Measurements from ENCODE around the gene BRAF. TPM values are rescaled to one million over a fixed set of nuclear protein-coding genes. Genes with fewer than 3 reads are reported as not detected.

Gene BRAF
- total RNA-seq, 4 donors from 2014 or later, result 34.0 to 50.7 (median 36.8) TPM

GRCh38 chr7:140689199-140690152 lies 235.3 kb downstream of the BRAF start:
- Histone ChIP-seq H3K9me3 (no peaks in the 10 kb centered on the region), H3K4me3 (no peak overlapping the region), H3K36me3 (peaks cover 21 to 99% (median 70%) of the 10 kb centered on the region in 4 donors), H3K27me3 (no peaks in the 10 kb centered on the region), H3K4me1 (no peaks in the 10 kb centered on the region), H3K27ac (replicated peaks in 1 of 4) (no peak overlapping the region)
- no peak for TF ChIP-seq POLR2AphosphoS5 (IDR thresholded peaks at IDR 0.05)
- TF ChIP-seq CTCF (IDR thresholded peaks at IDR 0.05), result no peak
- TF ChIP-seq EP300 (IDR thresholded peaks at IDR 0.05), result no peak
- no peak for TF ChIP-seq POLR2A (IDR thresholded peaks at IDR 0.05; ENCODE audit: low read depth)
- WGBS, result 93% methylated on average over 16 of the region's 16 CpGs
- intact Hi-C loops (cut with DNase I), result loop anchor here (10.0 kb wide), 1 partner anchor 325 kb away; the partner anchor contains the start of gene MRPS33
- DNase-seq (ENCODE audit: extremely low spot score), result no peak

- intact Hi-C loops (cut with DNase I), result no loop called here
- H3K4me1 ChIP-seq, result no peaks in the 10 kb centered on the region
- no peak overlapping the region for H3K4me3 ChIP-seq
- H3K36me3 ChIP-seq, result peaks cover 22 to 100% (median 74%) of the 10 kb centered on the region in 4 donors
- no peak overlapping the region for H3K27ac ChIP-seq (replicated peaks in 1 of 4)
- H3K9me3 ChIP-seq, result no peaks in the 10 kb centered on the region
- DNase-seq (ENCODE audit: extremely low spot score), result no peak
- 88% methylated on average over 6 of the region's 6 CpGs for WGBS
- H3K27me3 ChIP-seq, result no peaks in the 10 kb centered on the region
- TF ChIP-seq EP300 (IDR thresholded peaks at IDR 0.05) (no peak), POLR2A (IDR thresholded peaks at IDR 0.05; ENCODE audit: low read depth) (no peak)
These were observed 236.4 kb downstream of the BRAF start for GRCh38 chr7:140688341-140688740.

GRCh38 chr7:140686921-140687320 lies 237.8 kb downstream of the BRAF start:
- Histone ChIP-seq H3K27me3 (no peaks in the 10 kb centered on the region), H3K36me3 (peaks cover 29 to 97% (median 75%) of the 10 kb centered on the region in 4 donors), H3K9me3 (no peaks in the 10 kb centered on the region), H3K4me1 (no peaks in the 10 kb centered on the region), H3K4me3 (no peak overlapping the region), H3K27ac (replicated peaks in 1 of 4) (no peak overlapping the region)
- intact Hi-C loops (cut with DNase I), result no loop called here
- 99% methylated on average over 11 of the region's 11 CpGs for WGBS
- TF ChIP-seq CTCF (IDR thresholded peaks at IDR 0.05), result no peak
- DNase-seq (ENCODE audit: extremely low spot score), result no peak

GRCh38 chr7:140685407-140686087 lies 239.2 kb downstream of the BRAF start:
- H3K4me1 ChIP-seq, result no peaks in the 10 kb centered on the region
- intact Hi-C loops (cut with DNase I), result no loop called here
- WGBS, result 81% methylated on average over 9 of the region's 10 CpGs
- no peaks in the 10 kb centered on the region for H3K27me3 ChIP-seq
- no peaks in the 10 kb centered on the region for H3K9me3 ChIP-seq
- no peak overlapping the region for H3K4me3 ChIP-seq
- DNase-seq (ENCODE audit: extremely low spot score), result no peak
- no peak overlapping the region for H3K27ac ChIP-seq (replicated peaks in 1 of 4)
- peaks cover 34 to 97% (median 75%) of the 10 kb centered on the region in 4 donors for H3K36me3 ChIP-seq
- TF ChIP-seq POLR2AphosphoS5 (IDR thresholded peaks at IDR 0.05) (no peak), CTCF (IDR thresholded peaks at IDR 0.05) (no peak), EP300 (IDR thresholded peaks at IDR 0.05) (no peak), POLR2A (IDR thresholded peaks at IDR 0.05; ENCODE audit: low read depth) (no peak)
